Fibroblast of pulmonary artery (primary cell): ENCODE measurements around the gene PDSS2.
"Not testable (repeated sequence)": the region's sequence is repeated elsewhere in the genome, so short reads cannot be mapped to it uniquely, and the experiment has no call there.

Experiments used
- DNase-seq: peaks from one replicate; pipeline ENCODE4 v3.0.0-alpha.2; 2010; ENCODE audit warnings: low read depth
- H3K4me3 ChIP-seq: replicated peaks from 2 replicates; pipeline ENCODE4 v1.5.1; 2011; ENCODE audit warnings: low read depth, mild to moderate bottlenecking, control low read depth, low read length, moderate library complexity
- TF ChIP-seq, protein P1 (sequence below): IDR thresholded peaks from 2 replicates; pipeline ENCODE4 v1.5.1; 2011; ENCODE audit warnings: mild to moderate bottlenecking, control low read depth, low read length, inconsistent platforms; ENCODE audit errors: missing control alignments

Gene PDSS2

GRCh38 chr6:107154131-107154800 lies 305.1 kb downstream of the PDSS2 start:
- H3K4me3 ChIP-seq: no peak overlapping the region
- TF ChIP-seq, protein P1, sequence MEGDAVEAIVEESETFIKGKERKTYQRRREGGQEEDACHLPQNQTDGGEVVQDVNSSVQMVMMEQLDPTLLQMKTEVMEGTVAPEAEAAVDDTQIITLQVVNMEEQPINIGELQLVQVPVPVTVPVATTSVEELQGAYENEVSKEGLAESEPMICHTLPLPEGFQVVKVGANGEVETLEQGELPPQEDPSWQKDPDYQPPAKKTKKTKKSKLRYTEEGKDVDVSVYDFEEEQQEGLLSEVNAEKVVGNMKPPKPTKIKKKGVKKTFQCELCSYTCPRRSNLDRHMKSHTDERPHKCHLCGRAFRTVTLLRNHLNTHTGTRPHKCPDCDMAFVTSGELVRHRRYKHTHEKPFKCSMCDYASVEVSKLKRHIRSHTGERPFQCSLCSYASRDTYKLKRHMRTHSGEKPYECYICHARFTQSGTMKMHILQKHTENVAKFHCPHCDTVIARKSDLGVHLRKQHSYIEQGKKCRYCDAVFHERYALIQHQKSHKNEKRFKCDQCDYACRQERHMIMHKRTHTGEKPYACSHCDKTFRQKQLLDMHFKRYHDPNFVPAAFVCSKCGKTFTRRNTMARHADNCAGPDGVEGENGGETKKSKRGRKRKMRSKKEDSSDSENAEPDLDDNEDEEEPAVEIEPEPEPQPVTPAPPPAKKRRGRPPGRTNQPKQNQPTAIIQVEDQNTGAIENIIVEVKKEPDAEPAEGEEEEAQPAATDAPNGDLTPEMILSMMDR: no peak
- no peak for DNase-seq

DNA sequence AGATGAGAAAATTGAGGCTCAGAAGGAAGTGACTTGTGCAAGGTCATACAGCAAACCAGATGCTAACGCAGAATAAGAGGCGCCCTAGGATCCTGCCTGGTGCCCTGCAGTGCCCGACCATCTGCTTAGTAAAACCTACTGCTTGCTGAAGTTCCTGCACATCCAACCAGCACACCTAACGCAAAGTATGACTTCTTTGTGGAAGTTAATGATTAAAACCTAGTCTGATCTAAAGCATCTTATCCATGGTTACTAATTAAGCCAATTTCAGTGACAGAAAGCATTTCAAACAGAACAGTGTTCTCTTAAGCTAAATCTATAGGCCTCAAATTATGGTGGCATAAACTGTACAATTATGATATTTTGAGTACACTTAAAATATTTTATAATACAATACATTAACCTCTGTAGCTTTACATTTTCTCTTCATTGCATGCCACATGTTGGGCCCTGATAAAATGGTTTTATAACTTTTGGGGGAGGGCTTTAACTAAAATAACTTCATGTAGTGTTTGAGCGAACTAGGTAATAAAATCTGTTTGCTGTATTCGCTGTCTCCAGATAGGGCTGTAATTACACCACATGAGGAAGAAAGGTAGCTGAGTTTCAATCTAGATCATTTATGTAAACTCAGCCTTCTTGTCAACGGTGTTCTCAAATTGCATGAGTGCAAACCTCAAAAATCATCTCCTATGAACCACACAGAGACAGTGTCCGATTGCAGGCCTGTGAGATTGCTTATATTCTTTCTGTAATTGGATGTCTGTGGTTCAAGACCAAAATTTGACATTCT lies 306.5 kb downstream of the PDSS2 start:
- no peak for DNase-seq
- H3K4me3 ChIP-seq: no peak overlapping the region
- TF ChIP-seq, protein P1: no peak

DNA sequence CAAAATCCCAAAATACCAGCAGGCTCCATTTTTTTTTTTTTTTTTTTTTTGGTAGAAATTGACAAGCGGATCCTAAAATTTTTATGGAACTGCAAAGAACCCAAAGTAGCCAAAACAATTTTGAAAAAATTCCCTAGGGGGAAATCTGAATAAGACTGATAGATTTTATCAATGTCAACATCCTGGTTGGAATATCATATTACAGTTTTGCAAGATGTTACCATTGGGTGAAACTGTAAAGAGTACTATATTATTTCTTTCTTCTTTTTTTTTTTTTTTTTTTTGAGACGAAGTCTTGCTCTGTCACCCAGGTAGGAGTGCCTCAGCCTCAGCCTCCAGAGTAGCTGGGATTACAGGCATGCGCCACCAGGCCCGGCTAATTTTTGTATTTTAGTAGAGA lies 314.7 kb downstream of the PDSS2 start:
- no peak for DNase-seq
- TF ChIP-seq, protein P1: no peak

DNA sequence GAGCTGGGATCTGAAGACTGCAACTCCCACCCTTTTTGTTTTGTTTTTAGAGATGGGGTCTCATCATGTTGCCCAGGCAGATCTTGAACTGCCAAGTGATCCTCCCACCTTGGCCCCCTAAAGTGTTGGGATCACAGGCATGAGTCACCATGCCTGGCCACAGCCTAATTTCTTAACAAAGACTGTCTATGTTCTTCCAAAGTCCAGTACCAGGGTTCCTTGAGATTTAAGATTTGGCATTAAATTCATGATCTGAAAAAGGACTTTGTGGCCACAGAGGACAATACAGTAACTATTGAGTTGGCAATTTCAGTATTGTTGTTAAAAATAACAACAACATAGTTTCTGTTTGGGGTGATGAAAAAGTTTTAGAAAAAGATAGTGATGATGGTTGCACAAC lies 315.4 kb downstream of the PDSS2 start:
- DNase-seq: peak; percentile 10
- TF ChIP-seq, protein P1: no peak
- no peak overlapping the region for H3K4me3 ChIP-seq

More for the DNA sequence above, 314.7 kb downstream of the PDSS2 start:
- no peak overlapping the region for H3K4me3 ChIP-seq

DNA sequence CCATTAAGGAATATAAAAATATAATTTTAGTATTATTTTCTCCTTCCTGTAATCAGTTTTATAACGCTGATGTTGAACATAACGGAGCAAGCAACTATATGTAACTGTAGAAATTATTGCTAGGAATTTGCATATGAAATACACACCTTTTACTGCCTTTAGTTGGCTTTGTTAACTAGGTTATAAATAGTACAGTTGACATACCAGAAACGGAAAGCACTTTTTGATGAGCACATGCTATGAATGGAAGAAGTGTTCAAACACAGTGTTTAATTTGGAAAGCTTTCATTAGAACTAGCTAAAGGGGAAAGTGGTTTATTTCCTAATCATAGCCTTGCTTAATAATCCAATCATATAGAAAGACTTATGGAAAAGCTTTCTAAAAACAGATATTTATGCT lies 318.8 kb downstream of the PDSS2 start:
- TF ChIP-seq, protein P1: no peak
- H3K4me3 ChIP-seq: no peak overlapping the region
- no peak for DNase-seq

GRCh38 chr6:107136324-107136723 lies 323.0 kb downstream of the PDSS2 start:
- not testable (repeated sequence) for H3K4me3 ChIP-seq

GRCh38 chr6:107135048-107135680 lies 324.2 kb downstream of the PDSS2 start:
- H3K4me3 ChIP-seq, DNase-seq: not testable (repeated sequence)

More at GRCh38 chr6:107136324-107136723, 323.0 kb downstream of the PDSS2 start:
- not testable (repeated sequence) for DNase-seq
